Endothelial cell of umbilical vein (primary cell): ENCODE data around the gene DEUP1. TPM values are rescaled to one million over a fixed set of nuclear protein-coding genes. Genes with fewer than 3 reads are reported as not detected.

Source experiments
- BruUV-seq: library from RNA; stranded (reverse); fragments of 400-500 nt; replicated peaks from 2 replicates; lab custom pipeline; 2021; lab: Mats Ljungman, UMichigan
- CTCF ChIA-PET: fragments of 300-600, 350-600 bp; sonication (Branson Sonifier 250); formaldehyde crosslinking; loops from one replicate; lab custom pipeline; 2021; ENCODE audit warnings: antibody characterized with exemption, inconsistent platforms; lab: Charles Lee
- POLR2A ChIA-PET: fragments of 300-600, 350-600 bp; sonication (Branson Sonifier 250); formaldehyde crosslinking; loops from one replicate; lab custom pipeline; 2021; ENCODE audit warnings: antibody characterized with exemption, inconsistent platforms; lab: Charles Lee
- DNase-seq: peaks from one replicate; pipeline ENCODE4 v3.0.0-alpha.2; 2011; ENCODE audit warnings: low read depth, low spot score
- FAIRE-seq: peaks from 2 replicates; lab custom pipeline; 2011; peaks lifted over from hg19 to GRCh38; lab: Jason Lieb, UNC
- H2AFZ ChIP-seq: 2 replicates; pipeline ENCODE4 v1.6.0; 2012; ENCODE audit warnings: low read depth, low read length, control low read depth, inconsistent platforms
- H3K27ac ChIP-seq: 2 replicates; pipeline ENCODE4 v1.5.1; 2011; ENCODE audit warnings: low read depth, mild to moderate bottlenecking, control low read depth, low read length, moderate library complexity; ENCODE audit not compliant: insufficient read depth
- H3K27me3 ChIP-seq, 2 experiments: 2 replicates each; pipeline versions ENCODE4 v1.6.0 to v1.6.1; 2011; ENCODE audit warnings: low read length in 2 of 2, mixed read lengths in 1 of 2; ENCODE audit not compliant: control insufficient read depth in 2 of 2, insufficient read depth in 2 of 2
- H3K36me3 ChIP-seq, 2 experiments: 2 replicates in 1 of 2; 3 replicates in 1 of 2; pipeline ENCODE4 v1.5.1; 2011; ENCODE audit warnings: low read length in 2 of 2, mild to moderate bottlenecking in 1 of 2, moderate library complexity in 1 of 2; ENCODE audit not compliant: control insufficient read depth in 2 of 2, insufficient read depth in 2 of 2; ENCODE audit errors: extremely low read depth in 1 of 2
- H3K4me1 ChIP-seq: 3 replicates; pipeline ENCODE4 v1.5.1; 2011; ENCODE audit warnings: mild to moderate bottlenecking, low read length; ENCODE audit not compliant: control insufficient read depth, insufficient read depth; ENCODE audit errors: extremely low read depth
- H3K4me2 ChIP-seq: 2 replicates; pipeline ENCODE4 v1.6.1; 2011; ENCODE audit warnings: low read length, control low read depth, mixed read lengths; ENCODE audit not compliant: insufficient read depth
- H3K4me3 ChIP-seq, 3 experiments: fragments of 200-600 bp in 1 of 3; sonication (generic), shearing (Covaris generic) in 1 of 3; replicated peaks in 1 of 3; 2 replicates each; pipeline ENCODE4 v1.5.1; 2011 to 2016; ENCODE audit warnings: control low read depth in 3 of 3, low read length in 3 of 3, mild to moderate bottlenecking in 2 of 3, inconsistent platforms in 1 of 3, low read depth in 1 of 3, moderate library complexity in 1 of 3; ENCODE audit not compliant: insufficient read depth in 1 of 3
- H3K79me2 ChIP-seq: 2 replicates; pipeline ENCODE4 v1.6.0; 2012; ENCODE audit warnings: low read length, inconsistent platforms; ENCODE audit not compliant: control insufficient read depth, insufficient read depth
- H3K9ac ChIP-seq: replicated peaks from 2 replicates; pipeline ENCODE3; 2011; ENCODE audit warnings: low read length, control low read depth; ENCODE audit not compliant: insufficient read depth; ENCODE audit errors: extremely low read depth
- H3K9me1 ChIP-seq: replicated peaks from 3 replicates; pipeline ENCODE4 v1.6.0; 2011; ENCODE audit warnings: mild to moderate bottlenecking, low read length; ENCODE audit not compliant: control insufficient read depth, insufficient read depth; ENCODE audit errors: extremely low read depth
- H3K9me3 ChIP-seq: replicated peaks from 2 replicates; pipeline ENCODE4 v1.5.1; 2012; ENCODE audit warnings: low read length, inconsistent platforms; ENCODE audit not compliant: control insufficient read depth, insufficient read depth
- H4K20me1 ChIP-seq: replicated peaks from 2 replicates; pipeline ENCODE3; 2011; ENCODE audit warnings: mild to moderate bottlenecking, low read length; ENCODE audit not compliant: control insufficient read depth, insufficient read depth; ENCODE audit errors: extremely low read depth
- CTCF ChIP-seq, 2 donors: IDR thresholded peaks; 1 replicate in 1 of 2; 2 replicates in 1 of 2; pipeline ENCODE4 v1.5.1; 2011; ENCODE audit warnings: low read length in 2 of 2, mild to moderate bottlenecking in 2 of 2, moderate library complexity in 2 of 2, control low read depth in 1 of 2, inconsistent platforms in 1 of 2, low read depth in 1 of 2; ENCODE audit not compliant: insufficient read depth in 1 of 2; ENCODE audit errors: extremely low read depth in 1 of 2
- EZH2 ChIP-seq: IDR thresholded peaks from 2 replicates; pipeline ENCODE4 v1.6.1; 2012; ENCODE audit warnings: borderline replicate concordance, low read depth, mild to moderate bottlenecking, moderate library complexity, low read length, inconsistent platforms; ENCODE audit not compliant: severe bottlenecking
- FOS ChIP-seq: IDR thresholded peaks from 2 replicates; pipeline ENCODE4 v1.6.1; 2011; ENCODE audit warnings: mild to moderate bottlenecking, low read length, moderate library complexity, borderline replicate concordance; ENCODE audit not compliant: insufficient read depth
- GATA2 ChIP-seq: IDR thresholded peaks from 2 replicates; pipeline ENCODE4 v1.7.0; 2011; ENCODE audit warnings: low read depth, mild to moderate bottlenecking, moderate library complexity, mixed read lengths, low read length; ENCODE audit not compliant: insufficient read length, insufficient read depth
- JUN ChIP-seq: IDR thresholded peaks from 2 replicates; pipeline ENCODE4 v1.6.1; 2011; ENCODE audit warnings: borderline replicate concordance, low read depth; ENCODE audit not compliant: insufficient read length, insufficient read depth
- MAX ChIP-seq: IDR thresholded peaks from 2 replicates; pipeline ENCODE4 v1.6.1; 2011; ENCODE audit not compliant: insufficient read depth, insufficient read length
- MYC ChIP-seq: IDR thresholded peaks from one replicate; pipeline ENCODE4 v1.6.1; 2011; ENCODE audit warnings: mild to moderate bottlenecking, low read depth, low read length
- POLR2A ChIP-seq: IDR thresholded peaks from 2 replicates; pipeline ENCODE4 v1.6.1; 2012; ENCODE audit warnings: low read depth, mild to moderate bottlenecking, control low read depth, low read length
- dilution Hi-C: fragments of 300-500 bp; cut with MboI; formaldehyde crosslinking; loops from one replicate; pipeline ENCODE4 v1.15.0; 2019; ENCODE audit warnings: low sequenced_read_pairs; ENCODE audit not compliant: extremely low pct_ligation_motif_present
- intact Hi-C: fragments of 100-400 bp; cut with micrococcal nuclease; formaldehyde crosslinking; loops from one replicate; pipeline ENCODE4 v1.10.0; 2022
- polyA plus RNA-seq, 4 experiments: library from polyadenylated mRNA; depleted of rRNA in 3 of 4; stranded (reverse) in 3 of 4; unstranded in 1 of 4; fragments of >200 nt; gene quantifications; 2 replicates each; pipeline versions ENCODE4 v1.2.1 to v1.2.3, GENCODE V29; 2011 to 2012; ENCODE audit warnings: missing spikeins in 1 of 4
- total RNA-seq: library from RNA; stranded (reverse); gene quantifications from 2 replicates; pipeline ENCODE4 v1.2.3, GENCODE V29; 2021

Gene DEUP1
- total and polyA plus RNA-seq, 2 donors (not counting 3 experiments of a cell fraction or from before 2014, with no cell fraction given) = not detected

- H3K4me3 ChIP-seq = no peak overlapping the region
- H3K9me1 ChIP-seq = no peaks in the 10 kb centered on the region
- H3K4me1 ChIP-seq = no peaks in the 10 kb centered on the region
- BruUV-seq = no TSS peak
- dilution Hi-C loops (no loop called here), intact Hi-C loops (no loop called here)
- H2AFZ ChIP-seq = no peak overlapping the region
- no peak overlapping the region for H3K27ac ChIP-seq
- FAIRE-seq = no peak
- DNase-seq = no peak
- ChIA-PET POLR2A (no interaction called here), CTCF (no interaction called here)
- H3K36me3 ChIP-seq = no peaks in the 10 kb centered on the region
- no peaks in the 10 kb centered on the region for H4K20me1 ChIP-seq
- H3K9me3 ChIP-seq = no peaks in the 10 kb centered on the region
- no peak for TF ChIP-seq FOS
- no peak for TF ChIP-seq MYC
- TF ChIP-seq JUN = no peak
- no peak for TF ChIP-seq POLR2A
- no peak for TF ChIP-seq EZH2
- H3K27me3 ChIP-seq = no peaks in the 10 kb centered on the region
- no peak overlapping the region for H3K9ac ChIP-seq
- H3K79me2 ChIP-seq = no peaks in the 10 kb centered on the region
- no peak overlapping the region for H3K4me2 ChIP-seq
These were observed 79.9 kb downstream of the DEUP1 start for GRCh38 chr11:93410441-93410840.

GRCh38 chr11:93411705-93412104, 81.2 kb downstream of the DEUP1 start:
- Histone ChIP-seq H3K4me2 (no peak overlapping the region), H4K20me1 (no peaks in the 10 kb centered on the region), H3K9me1 (no peaks in the 10 kb centered on the region), H3K4me1 (no peaks in the 10 kb centered on the region), H3K4me3 (no peak overlapping the region), H3K79me2 (no peaks in the 10 kb centered on the region), H3K9ac (no peak overlapping the region), H2AFZ (no peak overlapping the region), H3K27ac (no peak overlapping the region), H3K36me3 (no peaks in the 10 kb centered on the region), H3K27me3 (no peaks in the 10 kb centered on the region), H3K9me3 (no peaks in the 10 kb centered on the region)
- BruUV-seq = no TSS peak
- no peak for TF ChIP-seq MYC
- TF ChIP-seq POLR2A = no peak
- TF ChIP-seq FOS = no peak
- no peak for TF ChIP-seq GATA2
- TF ChIP-seq JUN = no peak
- TF ChIP-seq MAX = no peak
- no peak for TF ChIP-seq EZH2
- no peak for TF ChIP-seq CTCF (IDR thresholded peaks at IDR 0.05; ENCODE audit: extremely low read depth in 1 of 2, insufficient read depth in 1 of 2, low read depth in 1 of 2, low read length in 2 of 2)
- CTCF ChIA-PET = interaction anchor here (1.0 kb wide), 1 partner anchor 62 kb away, joined by 3 read pairs; no protein-coding TSS in a partner anchor
- dilution Hi-C loops (no loop called here), intact Hi-C loops (no loop called here)
- FAIRE-seq (no peak), DNase-seq (no peak)
- POLR2A ChIA-PET = no interaction called here
